ENCODE measurements around the gene KCTD16.

Gene KCTD16

GRCh38 chr5:144210655-144211054 lies 40.0 kb downstream of the KCTD16 start:
- DNase-seq = no peak

DNA sequence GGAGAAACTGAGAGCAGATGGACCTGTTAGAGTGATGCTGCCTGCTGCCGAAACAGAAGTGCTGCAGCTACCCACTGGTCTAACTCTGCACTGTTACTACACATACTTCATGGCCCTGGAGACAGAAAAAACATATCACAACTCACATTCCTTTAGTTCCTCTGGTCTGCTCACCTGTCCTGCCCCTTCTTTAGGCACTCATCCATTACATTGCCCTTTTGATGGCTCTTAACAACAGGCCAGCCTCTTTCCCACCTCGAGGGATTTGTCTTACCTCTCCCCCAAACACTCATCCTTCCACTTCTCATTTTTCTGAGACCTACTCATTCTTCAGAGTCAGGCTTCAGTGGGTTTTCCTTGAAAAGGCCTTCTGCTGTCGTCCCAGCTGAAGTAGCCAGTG lies 49.2 kb downstream of the KCTD16 start:
- no peak for DNase-seq

GRCh38 chr5:144227363-144227999 lies 56.8 kb downstream of the KCTD16 start:
- DNase-seq = no peak

DNA sequence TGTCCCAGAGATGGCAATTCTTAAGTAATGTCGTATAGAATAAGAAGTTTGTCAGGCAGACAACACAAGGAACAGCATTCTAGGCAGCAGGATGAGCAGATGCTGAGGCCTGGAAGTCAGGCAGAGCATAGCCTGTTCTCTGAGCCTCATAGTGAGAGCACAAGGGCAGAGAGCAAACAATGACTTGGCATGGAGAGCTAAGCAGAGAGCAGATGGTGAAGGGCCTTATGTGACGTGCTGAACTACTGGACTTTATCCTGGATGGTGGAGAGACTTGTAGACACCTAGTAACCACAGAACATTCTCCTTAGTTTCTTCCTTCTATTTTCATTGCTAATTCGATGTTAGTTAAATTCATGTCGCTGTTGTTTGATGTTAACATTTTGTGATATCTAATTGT lies 60.1 kb downstream of the KCTD16 start:
- peak; percentile 54 for DNase-seq

- DNase-seq = no peak
These were observed 61.6 kb downstream of the KCTD16 start for GRCh38 chr5:144232285-144232684.

- no peak for DNase-seq
These were observed 65.8 kb downstream of the KCTD16 start for GRCh38 chr5:144236499-144236898.

DNA sequence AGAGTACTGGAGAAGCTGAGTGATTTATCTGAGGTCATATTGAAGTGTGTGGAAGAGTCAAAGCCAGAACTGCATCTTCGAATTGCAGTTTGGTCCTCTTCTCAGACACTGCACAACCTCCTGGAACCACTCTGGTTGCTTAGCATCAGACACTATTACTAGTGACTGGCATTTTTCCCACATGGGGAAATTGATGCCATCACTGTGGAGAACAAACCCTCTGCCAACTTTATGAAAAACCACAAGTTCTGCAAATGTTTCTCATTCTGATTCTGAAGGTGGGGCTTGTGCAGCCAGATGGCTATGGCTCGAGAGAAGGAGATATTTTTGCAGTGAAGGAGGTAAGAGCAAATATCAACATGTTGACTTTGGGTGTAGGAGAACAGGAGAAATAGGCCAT lies 67.2 kb downstream of the KCTD16 start:
- DNase-seq = no peak

GRCh38 chr5:144247131-144247530 lies 76.5 kb downstream of the KCTD16 start:
- DNase-seq = peak; percentile 25

DNA sequence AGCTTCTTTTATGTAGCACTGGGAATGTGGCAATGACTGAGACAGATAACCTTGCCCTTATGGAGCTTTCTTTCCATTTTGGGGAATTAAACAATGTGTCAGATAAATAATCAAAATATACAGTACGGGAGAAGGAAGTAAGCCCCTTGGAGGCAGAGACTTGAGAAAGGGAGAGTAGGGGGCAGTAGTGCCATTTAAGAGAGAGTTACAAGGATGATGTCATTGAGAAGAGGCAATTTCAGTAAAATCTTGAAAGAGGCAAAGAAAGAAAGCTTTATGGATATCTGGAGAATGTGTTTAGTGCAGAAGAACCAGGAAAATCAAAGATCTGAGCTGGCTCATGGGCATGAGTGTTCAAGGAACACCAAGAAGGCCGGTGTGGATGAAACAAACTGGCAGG lies 77.3 kb downstream of the KCTD16 start:
- DNase-seq = no peak

DNA sequence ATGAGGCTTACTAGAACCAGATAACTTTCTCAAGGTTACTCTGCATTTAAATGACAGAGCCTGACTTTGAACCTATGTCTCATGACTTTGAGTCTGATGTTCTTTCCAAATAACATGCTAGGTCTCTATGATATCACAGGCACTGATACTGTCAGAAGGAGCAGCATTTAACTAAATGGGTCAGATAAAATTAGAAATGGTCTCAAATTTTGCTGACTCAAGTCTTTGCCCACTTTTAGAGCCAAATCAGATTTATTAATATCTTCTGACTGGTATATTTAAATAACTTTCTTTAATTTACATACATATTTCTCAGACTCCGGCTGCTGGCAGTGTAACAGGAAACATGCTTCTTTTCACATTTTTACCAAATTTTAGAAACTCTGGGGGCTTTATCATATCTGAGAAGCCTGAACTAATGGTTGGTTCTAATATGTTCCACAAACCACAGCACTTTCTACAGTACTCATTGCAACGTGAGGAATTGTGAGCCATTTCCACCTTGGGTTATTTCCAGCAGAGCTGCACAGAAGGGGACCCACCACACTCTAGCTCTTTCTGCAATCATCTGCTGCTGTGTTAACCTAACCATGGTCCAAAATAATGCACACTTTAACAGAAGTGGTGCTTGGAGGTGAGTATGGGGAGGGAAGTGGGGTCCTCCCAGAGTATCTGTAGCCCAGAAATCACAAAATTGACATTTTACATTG lies 79.2 kb downstream of the KCTD16 start:
- DNase-seq = no peak

GRCh38 chr5:144254552-144254951 lies 83.9 kb downstream of the KCTD16 start:
- peak; percentile 4 for DNase-seq

- no peak for DNase-seq
These were observed 89.4 kb downstream of the KCTD16 start for GRCh38 chr5:144260121-144260520.

DNA sequence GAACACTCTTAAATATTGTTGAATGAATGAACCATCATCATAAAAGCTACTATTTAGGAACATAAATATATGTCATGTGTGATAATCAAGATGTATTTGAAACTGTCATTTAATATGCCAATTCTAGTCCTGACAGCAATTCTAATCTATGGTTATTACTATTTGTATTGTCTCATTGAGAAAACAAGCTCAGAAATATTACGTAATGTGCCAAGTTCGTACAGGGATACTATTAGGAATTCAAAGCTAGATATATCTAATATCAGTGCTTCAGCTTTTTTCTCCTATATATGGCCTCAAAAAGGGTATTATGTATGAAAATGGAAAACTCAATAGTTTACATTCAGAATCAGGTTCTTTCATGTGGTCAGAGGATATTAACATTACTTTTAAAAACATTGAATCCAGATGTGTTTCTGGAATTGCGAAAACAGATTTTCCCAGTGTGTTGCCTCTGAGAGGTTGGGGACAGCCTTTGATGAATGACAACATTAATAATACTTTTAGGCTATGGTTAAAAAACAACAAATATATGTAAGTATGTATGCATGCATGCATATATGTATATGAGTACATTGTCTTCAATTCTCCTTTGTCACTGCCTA lies 95.1 kb downstream of the KCTD16 start:
- no peak for DNase-seq

- no peak for DNase-seq
These were observed 97.4 kb downstream of the KCTD16 start for GRCh38 chr5:144267961-144268513.

DNA sequence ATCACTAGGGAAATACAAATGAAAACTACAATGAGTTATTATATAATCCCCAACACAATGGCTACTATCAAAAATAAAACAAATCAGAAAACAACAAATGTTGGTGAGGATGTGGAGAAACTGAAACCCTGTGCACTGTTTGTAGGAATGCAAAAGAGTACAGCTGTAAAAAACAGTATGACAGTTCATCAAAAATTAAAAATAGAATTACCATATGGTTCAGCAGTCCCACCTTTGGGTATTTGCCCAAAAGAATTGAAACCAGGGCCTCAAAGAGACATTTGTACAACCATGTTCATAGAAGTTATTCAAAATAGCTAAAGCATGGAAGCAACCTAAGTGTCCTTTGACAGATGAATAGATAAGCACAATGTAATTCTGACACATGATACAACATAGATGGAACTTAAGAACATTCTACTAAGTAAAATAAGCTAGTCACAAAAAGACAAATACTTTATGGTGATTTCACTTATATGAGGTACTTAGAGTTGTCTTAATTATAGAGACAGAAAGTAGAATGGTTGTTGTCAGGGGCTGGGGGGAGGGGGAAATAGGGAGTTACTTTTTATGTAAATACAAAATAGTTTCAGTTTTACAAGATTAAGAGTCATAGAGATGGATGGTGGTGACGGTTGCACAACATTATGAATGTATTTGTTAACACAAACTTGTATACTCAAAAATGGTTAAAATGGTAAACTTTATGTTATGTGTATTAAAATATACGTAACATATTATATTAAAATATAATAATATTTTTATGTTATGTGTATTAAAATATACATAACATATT lies 102.8 kb downstream of the KCTD16 start:
- DNase-seq = no peak

DNA sequence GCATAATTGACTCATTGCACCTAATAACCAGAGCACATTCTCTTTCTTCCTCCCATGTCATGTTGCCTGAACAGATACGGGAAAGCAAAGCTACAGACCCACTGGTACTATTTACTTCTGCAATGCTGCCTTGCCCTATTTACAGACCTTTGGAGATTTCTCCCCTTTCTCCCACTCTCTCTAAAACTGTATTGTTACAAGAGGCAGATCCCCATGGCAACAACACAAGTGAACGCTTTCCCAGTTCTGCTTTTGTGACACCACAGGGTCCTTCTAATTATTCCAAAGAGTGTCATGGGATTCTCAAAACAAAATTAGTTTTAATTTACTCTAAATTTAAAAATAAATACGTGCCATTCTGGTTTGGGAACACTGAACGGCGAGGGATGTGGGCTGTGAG lies 104.7 kb downstream of the KCTD16 start:
- no peak for DNase-seq

- DNase-seq = no peak
These were observed 105.6 kb downstream of the KCTD16 start for GRCh38 chr5:144276034-144276822.

DNA sequence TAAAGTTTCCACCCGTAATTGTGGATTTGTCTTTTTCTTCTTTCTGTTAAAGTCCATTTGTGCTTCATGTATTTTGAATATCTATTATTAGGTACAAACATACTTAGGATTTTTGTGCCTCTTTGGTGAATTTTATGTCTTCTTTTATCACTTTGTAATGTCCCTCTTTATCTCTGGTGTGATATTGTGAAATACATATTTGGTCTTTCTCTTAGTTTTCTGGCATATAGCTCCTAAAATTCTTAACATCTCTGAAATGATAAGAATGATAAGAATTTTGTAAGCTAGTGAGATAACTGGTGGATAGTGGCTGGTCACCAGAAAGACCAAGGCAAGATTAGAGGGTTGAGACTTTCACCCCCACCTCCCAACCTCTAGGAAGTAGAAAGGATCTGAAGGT lies 111.1 kb downstream of the KCTD16 start:
- no peak for DNase-seq

GRCh38 chr5:144284036-144284435 lies 113.4 kb downstream of the KCTD16 start:
- no peak for DNase-seq

GRCh38 chr5:144284931-144285502 lies 114.3 kb downstream of the KCTD16 start:
- DNase-seq = no peak

GRCh38 chr5:144289277-144289676 lies 118.6 kb downstream of the KCTD16 start:
- DNase-seq = no peak

GRCh38 chr5:144292029-144292428 lies 121.4 kb downstream of the KCTD16 start:
- no peak for DNase-seq

Data from NCI-H510A (cell line).